Brain microvascular endothelial cell (primary cell): ENCODE results near the gene CLBA1.

Experiments
- DNase-seq: peaks from one replicate; pipeline ENCODE4 v3.0.0-alpha.2; 2020
- H3K27ac ChIP-seq: fragments of 250-450 bp; sonication (Bioruptor Pico); 2 replicates; pipeline ENCODE4 v1.5.1; 2020; ENCODE audit warnings: mild to moderate bottlenecking, moderate library complexity
- H3K27me3 ChIP-seq: fragments of 250-450 bp; sonication (Bioruptor Pico); replicated peaks from 2 replicates; pipeline ENCODE4 v1.5.1; 2020; ENCODE audit warnings: mild to moderate bottlenecking
- H3K36me3 ChIP-seq: fragments of 250-450 bp; sonication (Bioruptor Pico); replicated peaks from 2 replicates; pipeline ENCODE4 v1.5.1; 2020; ENCODE audit warnings: mild to moderate bottlenecking
- H3K4me3 ChIP-seq: 2 replicates; pipeline ENCODE4 v1.5.1; 2011; ENCODE audit warnings: low read depth, mild to moderate bottlenecking, control low read depth, low read length, moderate library complexity
- CTCF ChIP-seq: IDR thresholded peaks from 2 replicates; pipeline ENCODE4 v1.5.1; 2011; ENCODE audit warnings: low read depth, mild to moderate bottlenecking, moderate library complexity, low read length, control low read depth, inconsistent platforms; ENCODE audit errors: missing control alignments
- in situ Hi-C: cut with HindIII; loops from 2 replicates; pipeline ENCODE4 v1.10.0; 2017; ENCODE audit warnings: low sequenced_read_pairs, low pct_ligation_motif_present

CLBA1 gene

GRCh38 chr14:104979758-104980610 lies 5.6 kb upstream of the CLBA1 start:
- no peak for DNase-seq
- Histone ChIP-seq H3K4me3 (no peak overlapping the region), H3K27ac (no peak overlapping the region), H3K27me3 (no peaks in the 10 kb centered on the region), H3K36me3 (no peaks in the 10 kb centered on the region)
- TF ChIP-seq CTCF, result no peak
- in situ Hi-C loops, result no loop called here

- H3K27me3 ChIP-seq, result no peaks in the 10 kb centered on the region
- no peak overlapping the region for H3K27ac ChIP-seq
- in situ Hi-C loops, result no loop called here
- H3K36me3 ChIP-seq, result no peaks in the 10 kb centered on the region
- H3K4me3 ChIP-seq, result no peak overlapping the region
- no peak for TF ChIP-seq CTCF
- no peak for DNase-seq
Measured at GRCh38 chr14:104980611-104981531, 4.7 kb upstream of the CLBA1 start.

- DNase-seq, result no peak
- no peak overlapping the region for H3K27ac ChIP-seq
- no peak for TF ChIP-seq CTCF
- H3K27me3 ChIP-seq, result no peaks in the 10 kb centered on the region
- no peak overlapping the region for H3K4me3 ChIP-seq
- in situ Hi-C loops, result no loop called here
- no peaks in the 10 kb centered on the region for H3K36me3 ChIP-seq
Measured at GRCh38 chr14:104981699-104982541, 3.7 kb upstream of the CLBA1 start.

GRCh38 chr14:104982548-104983230 lies 2.9 kb upstream of the CLBA1 start:
- H3K27me3 ChIP-seq, result no peaks in the 10 kb centered on the region
- in situ Hi-C loops, result no loop called here
- DNase-seq, result no peak
- no peak overlapping the region for H3K27ac ChIP-seq
- H3K36me3 ChIP-seq, result no peaks in the 10 kb centered on the region
- TF ChIP-seq CTCF, result no peak
- H3K4me3 ChIP-seq, result no peak overlapping the region

DNA sequence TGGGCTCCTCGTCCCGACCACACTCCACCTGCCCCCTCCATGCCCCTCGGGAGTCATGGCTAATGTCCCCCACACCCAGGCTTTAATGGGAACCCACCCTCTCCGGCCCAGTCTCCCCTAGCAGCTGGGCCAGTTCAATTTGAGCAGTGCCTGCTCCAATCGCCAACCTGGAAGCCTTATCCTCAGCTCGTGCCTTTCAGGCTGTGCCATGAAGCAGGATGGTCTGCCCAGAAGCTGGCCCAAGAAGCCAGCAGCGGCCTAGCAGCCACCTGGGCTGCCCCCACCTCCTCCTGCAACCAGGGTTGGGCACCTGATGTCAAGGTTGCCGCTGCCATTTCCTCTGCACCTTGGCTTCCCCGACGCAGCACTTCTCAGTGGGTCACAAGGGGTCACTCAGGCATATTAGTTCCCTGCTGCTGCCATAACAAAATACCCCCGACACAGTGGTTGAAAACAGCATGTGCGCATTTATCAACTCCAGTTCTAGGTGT lies 2.3 kb upstream of the CLBA1 start:
- no peaks in the 10 kb centered on the region for H3K27me3 ChIP-seq
- in situ Hi-C loops, result no loop called here
- no peak overlapping the region for H3K27ac ChIP-seq
- no peak for TF ChIP-seq CTCF
- no peaks in the 10 kb centered on the region for H3K36me3 ChIP-seq
- H3K4me3 ChIP-seq, result no peak overlapping the region
- no peak for DNase-seq
